ENCODE measurements around the gene ADISSP.
A peak's percentile ranks its signal among the peaks of the same experiment; 100 is the strongest.
"Not testable (repeated sequence)": the region's sequence is repeated elsewhere in the genome, so short reads cannot be mapped to it uniquely, and the experiment has no call there.

Gene ADISSP

GRCh38 chr20:3797592-3798372 is 30.2 kb upstream of the ADISSP start:
- no peak for DNase-seq (ENCODE audit: low read depth in 3 of 3)

GRCh38 chr20:3797226-3797545 is 29.6 kb upstream of the ADISSP start:
- no peak for DNase-seq (ENCODE audit: low read depth in 3 of 3)

GRCh38 chr20:3796477-3797225 is 29.1 kb upstream of the ADISSP start:
- DNase-seq (ENCODE audit: low read depth in 3 of 3): no peak

GRCh38 chr20:3795511-3796468 is 28.2 kb upstream of the ADISSP start, which contains the start of gene CDC25B:
CDC25B (plus strand) TSS chr20:3796310; CDS start chr20:3796532, 222 bp downstream.
- peak; percentile 77 to 82 (median 80) for DNase-seq (ENCODE audit: low read depth in 3 of 3)

- no peak for DNase-seq (ENCODE audit: low read depth in 3 of 3)
Observed at GRCh38 chr20:3794701-3795420, 27.3 kb upstream of the ADISSP start.

- not testable (repeated sequence) for DNase-seq (ENCODE audit: low read depth in 3 of 3)
Observed at GRCh38 chr20:3794168-3794567, 26.6 kb upstream of the ADISSP start.

- DNase-seq (ENCODE audit: low read depth in 3 of 3): not testable (repeated sequence)
Observed at GRCh38 chr20:3789201-3789600, 21.6 kb upstream of the ADISSP start.

- no peak for DNase-seq (ENCODE audit: low read depth in 3 of 3)
Observed at GRCh38 chr20:3788685-3789155, 21.2 kb upstream of the ADISSP start.

GRCh38 chr20:3787324-3788014 is 19.9 kb upstream of the ADISSP start:
- DNase-seq (ENCODE audit: low read depth in 3 of 3): no peak

- peak; percentile 79 to 86 (median 82) for DNase-seq (ENCODE audit: low read depth in 3 of 3)
Observed at GRCh38 chr20:3786665-3787323, 19.2 kb upstream of the ADISSP start, which contains the start of gene CENPB. CENPB (minus strand) TSS chr20:3786740; CDS start chr20:3786483, 257 bp downstream.

- DNase-seq (ENCODE audit: low read depth in 3 of 3): no peak
Observed at GRCh38 chr20:3786126-3786484, 18.6 kb upstream of the ADISSP start.

GRCh38 chr20:3785240-3786125 is 17.9 kb upstream of the ADISSP start:
- no peak for DNase-seq (ENCODE audit: low read depth in 3 of 3)

- no peak for DNase-seq (ENCODE audit: low read depth in 3 of 3)
Observed at GRCh38 chr20:3784863-3785239, 17.3 kb upstream of the ADISSP start.

- no peak for DNase-seq (ENCODE audit: low read depth in 3 of 3)
Observed at GRCh38 chr20:3784216-3784853, 16.8 kb upstream of the ADISSP start.

- no peak for DNase-seq (ENCODE audit: low read depth in 3 of 3)
Observed at GRCh38 chr20:3783511-3784195, 16.1 kb upstream of the ADISSP start.

- DNase-seq (ENCODE audit: low read depth in 3 of 3): no peak
Observed at GRCh38 chr20:3783068-3783489, 15.5 kb upstream of the ADISSP start.

- DNase-seq (ENCODE audit: low read depth in 3 of 3): no peak
Observed at GRCh38 chr20:3782597-3782996, 15.0 kb upstream of the ADISSP start.

Data from stimulated activated CD4-positive, alpha-beta T cell treated with anti-CD3 and anti-CD28 coated beads, TNF-alpha, amount 100 ng/mL, for 4 hours (primary cell).